Measurements from ENCODE around the gene MRPL48.

GRCh38 chr11:73800276-73800806 is 12.7 kb downstream of the MRPL48 start:
- TF ChIP-seq, protein P1, sequence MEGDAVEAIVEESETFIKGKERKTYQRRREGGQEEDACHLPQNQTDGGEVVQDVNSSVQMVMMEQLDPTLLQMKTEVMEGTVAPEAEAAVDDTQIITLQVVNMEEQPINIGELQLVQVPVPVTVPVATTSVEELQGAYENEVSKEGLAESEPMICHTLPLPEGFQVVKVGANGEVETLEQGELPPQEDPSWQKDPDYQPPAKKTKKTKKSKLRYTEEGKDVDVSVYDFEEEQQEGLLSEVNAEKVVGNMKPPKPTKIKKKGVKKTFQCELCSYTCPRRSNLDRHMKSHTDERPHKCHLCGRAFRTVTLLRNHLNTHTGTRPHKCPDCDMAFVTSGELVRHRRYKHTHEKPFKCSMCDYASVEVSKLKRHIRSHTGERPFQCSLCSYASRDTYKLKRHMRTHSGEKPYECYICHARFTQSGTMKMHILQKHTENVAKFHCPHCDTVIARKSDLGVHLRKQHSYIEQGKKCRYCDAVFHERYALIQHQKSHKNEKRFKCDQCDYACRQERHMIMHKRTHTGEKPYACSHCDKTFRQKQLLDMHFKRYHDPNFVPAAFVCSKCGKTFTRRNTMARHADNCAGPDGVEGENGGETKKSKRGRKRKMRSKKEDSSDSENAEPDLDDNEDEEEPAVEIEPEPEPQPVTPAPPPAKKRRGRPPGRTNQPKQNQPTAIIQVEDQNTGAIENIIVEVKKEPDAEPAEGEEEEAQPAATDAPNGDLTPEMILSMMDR (IDR thresholded peaks at IDR 0.05), result no peak
- no peak for TF ChIP-seq POLR2A (IDR thresholded peaks at IDR 0.05)
